WTC11 (cell line): ENCODE results near the gene EZR. TPM values are rescaled to one million over a fixed set of nuclear protein-coding genes. Genes with fewer than 3 reads are reported as not detected.

Source experiments
- ATAC-seq: fragments of 200-7000 bp; cut with Tn5 transposase; 2 replicates; pipeline ENCODE4 v1.10.0; 2021; ENCODE audit warnings: mild to moderate bottlenecking, moderate library complexity
- CTCF ChIA-PET: fragments of 300-600 bp; sonication (Branson Sonifier 250); formaldehyde crosslinking; loops from one replicate; lab custom pipeline; 2021; ENCODE audit warnings: antibody characterized with exemption; lab: Charles Lee
- POLR2A ChIA-PET: fragments of 350-600 bp; sonication (Branson Sonifier 250); formaldehyde crosslinking; loops from one replicate; lab custom pipeline; 2021; ENCODE audit warnings: antibody characterized with exemption; lab: Charles Lee
- DNase-seq: peaks from one replicate; pipeline ENCODE4 v3.0.0; 2021; ENCODE audit warnings: low spot score
- H3K27ac Mint-ChIP-seq: 2 replicates; pipeline ENCODE4 v1.8.0; 2021; ENCODE audit warnings: mixed read lengths
- H3K27me3 Mint-ChIP-seq: 2 replicates; pipeline ENCODE4 v1.8.0; 2021; ENCODE audit warnings: low read depth, mild to moderate bottlenecking, moderate library complexity, mixed read lengths
- H3K36me3 Mint-ChIP-seq: 2 replicates; pipeline ENCODE4 v1.8.0; 2021; ENCODE audit warnings: mixed read lengths
- H3K4me1 Mint-ChIP-seq: 2 replicates; pipeline ENCODE4 v1.8.0; 2022; ENCODE audit warnings: mixed read lengths
- H3K4me3 Mint-ChIP-seq: 2 replicates; pipeline ENCODE4 v1.8.0; 2021; ENCODE audit warnings: mild to moderate bottlenecking, moderate library complexity, mixed read lengths
- H3K9me3 Mint-ChIP-seq: 2 replicates; pipeline ENCODE4 v1.8.0; 2021; ENCODE audit warnings: mixed read lengths
- ATF6 ChIP-seq: sonication (generic); formaldehyde crosslinking; IDR thresholded peaks from 2 replicates; pipeline ENCODE4 v1.8.1; 2023; ENCODE audit warnings: mild to moderate bottlenecking, missing genetic modification reagents
- EMX1 ChIP-seq: fragments of 250-450 bp; sonication (Bioruptor Pico); IDR thresholded peaks from 2 replicates; pipeline ENCODE4 v1.8.0; 2021; ENCODE audit warnings: mild to moderate bottlenecking
- GTF2I ChIP-seq: fragments of 250-450 bp; sonication (Bioruptor Pico); conservative IDR thresholded peaks from 2 replicates; pipeline ENCODE4 v1.4.0; 2021; ENCODE audit warnings: mild to moderate bottlenecking
- JAZF1 ChIP-seq: fragments of 250-450 bp; sonication (Bioruptor Pico); IDR thresholded peaks from 2 replicates; pipeline ENCODE4 v1.9.0; 2021; ENCODE audit warnings: moderate library complexity, mild to moderate bottlenecking, inconsistent platforms
- JUN ChIP-seq: sonication (generic); formaldehyde crosslinking; IDR thresholded peaks from 2 replicates; pipeline ENCODE4 v1.8.0; 2023; ENCODE audit warnings: mild to moderate bottlenecking, missing genetic modification reagents
- NFYB ChIP-seq: sonication (generic); formaldehyde crosslinking; conservative IDR thresholded peaks from 2 replicates; pipeline ENCODE4 v1.8.0; 2022; ENCODE audit warnings: low read depth, missing genetic modification reagents
- NR2C2 ChIP-seq: sonication (generic); formaldehyde crosslinking; IDR thresholded peaks from 2 replicates; pipeline ENCODE4 v1.8.0; 2022; ENCODE audit warnings: mild to moderate bottlenecking, missing genetic modification reagents
- PREB ChIP-seq: sonication (generic); formaldehyde crosslinking; IDR thresholded peaks from 2 replicates; pipeline ENCODE4 v1.8.1; 2022; ENCODE audit warnings: mild to moderate bottlenecking, missing genetic modification reagents, moderate library complexity, borderline replicate concordance
- RORB ChIP-seq: fragments of 250-450 bp; sonication (Bioruptor Pico); IDR thresholded peaks from 2 replicates; pipeline ENCODE4 v1.9.0; 2021; ENCODE audit warnings: mild to moderate bottlenecking
- SMAD4 ChIP-seq: sonication (generic); formaldehyde crosslinking; IDR thresholded peaks from 2 replicates; pipeline ENCODE4 v1.8.0; 2022; ENCODE audit warnings: mild to moderate bottlenecking, missing genetic modification reagents
- ZBTB43 ChIP-seq: sonication (generic); formaldehyde crosslinking; IDR thresholded peaks from 2 replicates; pipeline ENCODE4 v1.8.1; 2023; ENCODE audit warnings: mild to moderate bottlenecking, missing genetic modification reagents
- ZNF281 ChIP-seq: sonication (generic); formaldehyde crosslinking; IDR thresholded peaks from 2 replicates; pipeline ENCODE4 v1.8.0; 2023; ENCODE audit warnings: mild to moderate bottlenecking, missing genetic modification reagents
- ZNF416 ChIP-seq: fragments of 250-450 bp; sonication (Bioruptor Pico); IDR thresholded peaks from 2 replicates; pipeline ENCODE4 v1.9.0; 2021; ENCODE audit warnings: mild to moderate bottlenecking, inconsistent platforms
- total RNA-seq: library from RNA; stranded (reverse); gene quantifications from 3 replicates; pipeline ENCODE4 v1.2.3, GENCODE V29; 2021
- TF ChIP-seq, protein P1 (sequence below): fragments of 250-450 bp; sonication (Bioruptor Pico); IDR thresholded peaks from 2 replicates; pipeline ENCODE4 v1.9.0; 2021; ENCODE audit warnings: mild to moderate bottlenecking
- TF ChIP-seq, protein P2 (sequence below): sonication (generic); formaldehyde crosslinking; IDR thresholded peaks from 2 replicates; pipeline ENCODE4 v1.8.0; 2023; ENCODE audit warnings: missing genetic modification reagents
- TF ChIP-seq, protein P3 (sequence below): fragments of 250-450 bp; sonication (Bioruptor Pico); IDR thresholded peaks from 2 replicates; pipeline ENCODE4 v2.1.2; 2022; ENCODE audit warnings: mild to moderate bottlenecking, moderate library complexity
- TF ChIP-seq, protein P4 (sequence below): fragments of 250-450 bp; sonication (Bioruptor Pico); IDR thresholded peaks from 2 replicates; pipeline ENCODE4 v1.9.0; 2021; ENCODE audit warnings: moderate library complexity, mild to moderate bottlenecking, inconsistent platforms, borderline replicate concordance
- TF ChIP-seq, protein P5 (sequence below): sonication (generic); formaldehyde crosslinking; IDR thresholded peaks from 2 replicates; pipeline ENCODE4 v1.8.1; 2022; ENCODE audit warnings: missing genetic modification reagents, borderline replicate concordance

The EZR gene
- total RNA-seq, 1 experiment from 2014 or later = 215 TPM

DNA sequence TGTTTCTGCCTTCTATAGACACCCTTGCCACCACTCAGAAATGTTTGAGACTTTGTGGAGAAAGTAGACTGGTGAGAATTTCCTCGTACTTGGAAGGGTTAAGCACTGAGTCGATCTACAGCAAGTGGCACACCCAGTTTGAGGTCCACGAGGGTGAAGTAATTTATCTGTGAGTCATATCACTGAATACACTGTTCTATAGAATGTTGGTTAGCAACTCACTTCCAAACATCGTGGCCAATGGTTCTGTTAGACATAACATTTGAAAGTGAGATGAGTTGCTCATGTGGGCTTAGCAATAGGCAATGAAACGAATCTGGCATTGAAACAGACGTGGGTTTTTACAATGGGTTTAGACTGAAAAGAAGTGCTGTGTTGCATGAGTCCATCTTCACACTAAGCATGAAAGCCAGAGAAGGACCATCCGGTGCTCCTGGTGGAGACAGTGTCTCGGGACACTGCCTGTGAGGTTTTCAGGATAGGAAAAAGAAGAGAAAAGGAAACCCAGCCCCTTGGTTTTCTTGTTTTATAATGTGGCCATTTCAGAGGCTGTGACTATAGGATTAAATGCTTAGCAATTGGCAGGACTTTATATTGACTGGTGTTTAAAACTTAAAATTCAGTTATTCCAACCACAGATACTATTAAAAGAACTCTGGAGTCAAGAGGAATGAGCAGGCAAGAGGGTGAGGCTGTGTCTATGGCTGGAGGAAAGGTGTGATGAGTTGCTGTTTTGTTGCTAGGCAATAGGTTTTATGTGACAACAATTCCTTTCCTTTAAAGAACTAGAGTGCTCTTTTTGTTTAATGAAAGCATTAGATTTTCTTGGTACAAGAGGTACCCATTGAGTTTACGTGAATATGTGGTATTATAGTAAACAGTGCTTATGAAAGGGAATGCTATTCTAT lies 31.0 kb upstream of the EZR start:
- Mint-ChIP-seq H3K27me3 (no peaks in the 10 kb centered on the region), H3K4me3 (no peak overlapping the region), H3K9me3 (no peaks in the 10 kb centered on the region), H3K36me3 (no peaks in the 10 kb centered on the region), H3K27ac (peak overlapping the region; percentile 63; the same call in 1 of the 2 replicates), H3K4me1 (peaks cover 20% of the 10 kb centered on the region)
- ChIA-PET POLR2A (no interaction called here), CTCF (no interaction called here)
- no peak for TF ChIP-seq EMX1 (CRISPR knock-in tag)
- no peak for TF ChIP-seq ZNF281 (CRISPR knock-in tag)
- TF ChIP-seq ZBTB43 = no peak
- no peak for TF ChIP-seq PREB
- TF ChIP-seq SMAD4 (CRISPR knock-in tag) = no peak
- TF ChIP-seq NR2C2 (CRISPR knock-in tag) = no peak
- TF ChIP-seq JAZF1 (CRISPR knock-in tag) = no peak
- ATAC-seq = no peak
- no peak for DNase-seq

DNA sequence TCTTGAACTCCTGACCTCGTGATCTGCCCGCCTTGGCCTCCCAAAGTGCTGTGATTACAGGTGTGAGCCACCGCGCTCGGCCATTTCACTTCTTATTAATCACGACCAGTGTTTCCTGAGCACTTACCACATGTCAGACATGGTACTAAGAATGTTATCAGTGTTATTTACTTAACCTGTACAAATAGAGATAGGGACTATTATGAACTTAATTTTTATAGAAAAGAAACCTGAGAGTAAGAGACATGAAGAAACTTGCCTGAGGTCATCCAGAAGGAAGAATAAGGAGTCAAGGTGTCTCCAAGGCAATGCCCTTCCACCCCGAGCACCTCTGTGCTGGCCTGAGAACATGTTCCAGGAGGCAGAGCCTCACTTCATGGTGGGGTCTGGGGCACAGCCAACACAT lies 29.3 kb upstream of the EZR start:
- H3K27ac Mint-ChIP-seq = no peak overlapping the region
- DNase-seq = no peak
- CTCF ChIA-PET = no interaction called here
- no peaks in the 10 kb centered on the region for H3K36me3 Mint-ChIP-seq
- ATAC-seq = no peak
- H3K9me3 Mint-ChIP-seq = no peaks in the 10 kb centered on the region
- H3K4me3 Mint-ChIP-seq = no peak overlapping the region
- H3K4me1 Mint-ChIP-seq = peaks cover 20% of the 10 kb centered on the region
- POLR2A ChIA-PET = no interaction called here
- no peaks in the 10 kb centered on the region for H3K27me3 Mint-ChIP-seq
- TF ChIP-seq NFYB (CRISPR knock-in tag) (no peak), GTF2I (CRISPR knock-in tag) (no peak), ATF6 (CRISPR knock-in tag) (no peak), JUN (CRISPR knock-in tag) (no peak), SMAD4 (CRISPR knock-in tag) (no peak), ZNF416 (CRISPR knock-in tag) (no peak), NR2C2 (CRISPR knock-in tag) (no peak), RORB (CRISPR knock-in tag) (no peak)
- TF ChIP-seq, protein P1, sequence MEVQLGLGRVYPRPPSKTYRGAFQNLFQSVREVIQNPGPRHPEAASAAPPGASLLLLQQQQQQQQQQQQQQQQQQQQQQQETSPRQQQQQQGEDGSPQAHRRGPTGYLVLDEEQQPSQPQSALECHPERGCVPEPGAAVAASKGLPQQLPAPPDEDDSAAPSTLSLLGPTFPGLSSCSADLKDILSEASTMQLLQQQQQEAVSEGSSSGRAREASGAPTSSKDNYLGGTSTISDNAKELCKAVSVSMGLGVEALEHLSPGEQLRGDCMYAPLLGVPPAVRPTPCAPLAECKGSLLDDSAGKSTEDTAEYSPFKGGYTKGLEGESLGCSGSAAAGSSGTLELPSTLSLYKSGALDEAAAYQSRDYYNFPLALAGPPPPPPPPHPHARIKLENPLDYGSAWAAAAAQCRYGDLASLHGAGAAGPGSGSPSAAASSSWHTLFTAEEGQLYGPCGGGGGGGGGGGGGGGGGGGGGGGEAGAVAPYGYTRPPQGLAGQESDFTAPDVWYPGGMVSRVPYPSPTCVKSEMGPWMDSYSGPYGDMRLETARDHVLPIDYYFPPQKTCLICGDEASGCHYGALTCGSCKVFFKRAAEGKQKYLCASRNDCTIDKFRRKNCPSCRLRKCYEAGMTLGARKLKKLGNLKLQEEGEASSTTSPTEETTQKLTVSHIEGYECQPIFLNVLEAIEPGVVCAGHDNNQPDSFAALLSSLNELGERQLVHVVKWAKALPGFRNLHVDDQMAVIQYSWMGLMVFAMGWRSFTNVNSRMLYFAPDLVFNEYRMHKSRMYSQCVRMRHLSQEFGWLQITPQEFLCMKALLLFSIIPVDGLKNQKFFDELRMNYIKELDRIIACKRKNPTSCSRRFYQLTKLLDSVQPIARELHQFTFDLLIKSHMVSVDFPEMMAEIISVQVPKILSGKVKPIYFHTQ (CRISPR knock-in tag) = no peak
- TF ChIP-seq, protein P2, sequence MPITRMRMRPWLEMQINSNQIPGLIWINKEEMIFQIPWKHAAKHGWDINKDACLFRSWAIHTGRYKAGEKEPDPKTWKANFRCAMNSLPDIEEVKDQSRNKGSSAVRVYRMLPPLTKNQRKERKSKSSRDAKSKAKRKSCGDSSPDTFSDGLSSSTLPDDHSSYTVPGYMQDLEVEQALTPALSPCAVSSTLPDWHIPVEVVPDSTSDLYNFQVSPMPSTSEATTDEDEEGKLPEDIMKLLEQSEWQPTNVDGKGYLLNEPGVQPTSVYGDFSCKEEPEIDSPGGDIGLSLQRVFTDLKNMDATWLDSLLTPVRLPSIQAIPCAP (CRISPR knock-in tag) = no peak
- TF ChIP-seq, protein P3, sequence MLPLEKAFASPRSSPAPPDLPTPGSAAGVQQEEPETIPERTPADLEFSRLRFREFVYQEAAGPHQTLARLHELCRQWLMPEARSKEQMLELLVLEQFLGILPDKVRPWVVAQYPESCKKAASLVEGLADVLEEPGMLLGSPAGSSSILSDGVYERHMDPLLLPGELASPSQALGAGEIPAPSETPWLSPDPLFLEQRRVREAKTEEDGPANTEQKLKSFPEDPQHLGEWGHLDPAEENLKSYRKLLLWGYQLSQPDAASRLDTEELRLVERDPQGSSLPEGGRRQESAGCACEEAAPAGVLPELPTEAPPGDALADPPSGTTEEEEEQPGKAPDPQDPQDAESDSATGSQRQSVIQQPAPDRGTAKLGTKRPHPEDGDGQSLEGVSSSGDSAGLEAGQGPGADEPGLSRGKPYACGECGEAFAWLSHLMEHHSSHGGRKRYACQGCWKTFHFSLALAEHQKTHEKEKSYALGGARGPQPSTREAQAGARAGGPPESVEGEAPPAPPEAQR (CRISPR knock-in tag) = no peak
- TF ChIP-seq, protein P4, sequence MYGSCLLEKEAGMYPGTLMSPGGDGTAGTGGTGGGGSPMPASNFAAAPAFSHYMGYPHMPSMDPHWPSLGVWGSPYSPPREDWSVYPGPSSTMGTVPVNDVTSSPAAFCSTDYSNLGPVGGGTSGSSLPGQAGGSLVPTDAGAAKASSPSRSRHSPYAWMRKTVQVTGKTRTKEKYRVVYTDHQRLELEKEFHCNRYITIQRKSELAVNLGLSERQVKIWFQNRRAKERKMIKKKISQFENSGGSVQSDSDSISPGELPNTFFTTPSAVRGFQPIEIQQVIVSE (CRISPR knock-in tag) = no peak
- TF ChIP-seq, protein P5, sequence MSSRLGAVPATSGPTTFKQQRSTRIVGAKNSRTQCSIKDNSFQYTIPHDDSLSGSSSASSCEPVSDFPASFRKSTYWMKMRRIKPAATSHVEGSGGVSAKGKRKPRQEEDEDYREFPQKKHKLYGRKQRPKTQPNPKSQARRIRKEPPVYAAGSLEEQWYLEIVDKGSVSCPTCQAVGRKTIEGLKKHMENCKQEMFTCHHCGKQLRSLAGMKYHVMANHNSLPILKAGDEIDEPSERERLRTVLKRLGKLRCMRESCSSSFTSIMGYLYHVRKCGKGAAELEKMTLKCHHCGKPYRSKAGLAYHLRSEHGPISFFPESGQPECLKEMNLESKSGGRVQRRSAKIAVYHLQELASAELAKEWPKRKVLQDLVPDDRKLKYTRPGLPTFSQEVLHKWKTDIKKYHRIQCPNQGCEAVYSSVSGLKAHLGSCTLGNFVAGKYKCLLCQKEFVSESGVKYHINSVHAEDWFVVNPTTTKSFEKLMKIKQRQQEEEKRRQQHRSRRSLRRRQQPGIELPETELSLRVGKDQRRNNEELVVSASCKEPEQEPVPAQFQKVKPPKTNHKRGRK (CRISPR knock-in tag) = no peak
